H7 (cell line): ENCODE results near the gene CHST15. TPM values are rescaled to one million over a fixed set of nuclear protein-coding genes. Genes with fewer than 3 reads are reported as not detected.

Experiments used
- DNase-seq: peaks from one replicate; pipeline ENCODE4 v3.0.0; 2012
- H3K27me3 ChIP-seq: 2 replicates; pipeline ENCODE4 v1.6.0; 2011; ENCODE audit warnings: mild to moderate bottlenecking, low read length; ENCODE audit not compliant: control insufficient read depth, insufficient read depth
- H3K36me3 ChIP-seq: replicated peaks from 2 replicates; pipeline ENCODE4 v1.5.1; 2011; ENCODE audit warnings: low read length; ENCODE audit not compliant: control insufficient read depth, insufficient read depth
- H3K4me3 ChIP-seq: 2 replicates; pipeline ENCODE4 v1.5.1; 2011; ENCODE audit warnings: low read depth, mild to moderate bottlenecking, control low read depth, low read length, moderate library complexity; ENCODE audit not compliant: insufficient read depth
- total RNA-seq: library from RNA; depleted of rRNA; stranded (reverse); fragments of >200 nt; shearing (Covaris generic); gene quantifications from 2 replicates; pipeline ENCODE4 v1.2.3, GENCODE V29; 2014

CHST15 gene
- total RNA-seq, 1 experiment from 2014 or later = 18.4 TPM

GRCh38 chr10:124004663-124005004 is 88.8 kb downstream of the CHST15 start:
- Histone ChIP-seq H3K27me3 (no peaks in the 10 kb centered on the region), H3K36me3 (peaks cover 1% of the 10 kb centered on the region; the same call in 1 of the 2 replicates), H3K4me3 (no peak overlapping the region)
- DNase-seq = no peak

GRCh38 chr10:124003871-124004662 is 89.3 kb downstream of the CHST15 start:
- H3K4me3 ChIP-seq = no peak overlapping the region
- H3K36me3 ChIP-seq = no peaks in the 10 kb centered on the region
- DNase-seq = peak; percentile 48
- H3K27me3 ChIP-seq = no peaks in the 10 kb centered on the region

- H3K36me3 ChIP-seq = no peaks in the 10 kb centered on the region
Observed at GRCh38 chr10:124003481-124003870, 89.9 kb downstream of the CHST15 start.

GRCh38 chr10:124003070-124003419 is 90.4 kb downstream of the CHST15 start:
- no peak for DNase-seq
- H3K27me3 ChIP-seq = no peaks in the 10 kb centered on the region
- H3K4me3 ChIP-seq = no peak overlapping the region
- no peaks in the 10 kb centered on the region for H3K36me3 ChIP-seq

More at GRCh38 chr10:124003481-124003870, 89.9 kb downstream of the CHST15 start:
- no peaks in the 10 kb centered on the region for H3K27me3 ChIP-seq
- no peak overlapping the region for H3K4me3 ChIP-seq
- DNase-seq = peak; percentile 20

- H3K36me3 ChIP-seq = no peaks in the 10 kb centered on the region
- peak; percentile 23 for DNase-seq
- H3K27me3 ChIP-seq = no peaks in the 10 kb centered on the region
- no peak overlapping the region for H3K4me3 ChIP-seq
Observed at GRCh38 chr10:124002391-124003069, 90.9 kb downstream of the CHST15 start.

GRCh38 chr10:124001391-124002148 is 91.8 kb downstream of the CHST15 start:
- Histone ChIP-seq H3K4me3 (no peak overlapping the region), H3K27me3 (no peaks in the 10 kb centered on the region), H3K36me3 (no peaks in the 10 kb centered on the region)
- peak; percentile 38 for DNase-seq

- no peaks in the 10 kb centered on the region for H3K36me3 ChIP-seq
- H3K27me3 ChIP-seq = no peaks in the 10 kb centered on the region
- H3K4me3 ChIP-seq = no peak overlapping the region
- peak; percentile 26 for DNase-seq
Observed at GRCh38 chr10:124000792-124001201, 92.6 kb downstream of the CHST15 start.

GRCh38 chr10:123999956-124000615 is 93.3 kb downstream of the CHST15 start:
- H3K27me3 ChIP-seq = no peaks in the 10 kb centered on the region
- H3K36me3 ChIP-seq = no peaks in the 10 kb centered on the region
- peak; percentile 38 for DNase-seq
- no peak overlapping the region for H3K4me3 ChIP-seq

- peak; percentile 51 for DNase-seq
- no peak overlapping the region for H3K4me3 ChIP-seq
- peaks cover under 1% of the 10 kb centered on the region; the same call in 1 of the 2 replicates for H3K27me3 ChIP-seq
- H3K36me3 ChIP-seq = no peaks in the 10 kb centered on the region
Observed at GRCh38 chr10:123999261-123999660, 94.1 kb downstream of the CHST15 start.

- DNase-seq = peak; percentile 19
- H3K36me3 ChIP-seq = no peaks in the 10 kb centered on the region
- peaks cover 7% of the 10 kb centered on the region for H3K27me3 ChIP-seq
- H3K4me3 ChIP-seq = no peak overlapping the region
Observed at GRCh38 chr10:123998197-123999141, 94.9 kb downstream of the CHST15 start.

GRCh38 chr10:123997486-123998196 is 95.8 kb downstream of the CHST15 start:
- no peak overlapping the region for H3K4me3 ChIP-seq
- peak; percentile 14 for DNase-seq
- H3K27me3 ChIP-seq = peaks cover 7% of the 10 kb centered on the region
- no peaks in the 10 kb centered on the region for H3K36me3 ChIP-seq

GRCh38 chr10:123997013-123997412 is 96.4 kb downstream of the CHST15 start:
- peaks cover 7% of the 10 kb centered on the region for H3K27me3 ChIP-seq
- H3K4me3 ChIP-seq = no peak overlapping the region
- H3K36me3 ChIP-seq = no peaks in the 10 kb centered on the region
- DNase-seq = peak; percentile 8

- no peak overlapping the region for H3K4me3 ChIP-seq
- no peak for DNase-seq
- peaks cover 7% of the 10 kb centered on the region for H3K27me3 ChIP-seq
- no peaks in the 10 kb centered on the region for H3K36me3 ChIP-seq
Observed at GRCh38 chr10:123996302-123996701, 97.1 kb downstream of the CHST15 start.
